H9 (cell line): ENCODE measurements around the gene DKKL1. TPM values are rescaled to one million over a fixed set of nuclear protein-coding genes. Genes with fewer than 3 reads are reported as not detected.
A peak's percentile ranks its signal among the peaks of the same experiment; 100 is the strongest.

Source experiments
- DNase-seq: peaks from one replicate; pipeline ENCODE4 v3.0.0-alpha.2; 2017
- H2AFZ ChIP-seq: one replicate; pipeline ENCODE4 v1.6.1; 2013; ENCODE audit warnings: mild to moderate bottlenecking, low read length, control low read depth, moderate library complexity
- H2AK5ac ChIP-seq: 2 replicates; pipeline ENCODE4 v1.6.1; 2013; ENCODE audit warnings: low read length, control low read depth, mixed read lengths; ENCODE audit not compliant: insufficient read length
- H2BK120ac ChIP-seq: one replicate; pipeline ENCODE4 v1.6.1; 2013; ENCODE audit warnings: low read depth, mild to moderate bottlenecking, low read length, control low read depth, inconsistent platforms; ENCODE audit not compliant: poor library complexity, severe bottlenecking
- H2BK12ac ChIP-seq: 2 replicates; pipeline ENCODE4 v1.6.1; 2013; ENCODE audit warnings: low read length, control low read depth, mixed read lengths, low read depth; ENCODE audit not compliant: insufficient read length
- H2BK15ac ChIP-seq: 2 replicates; pipeline ENCODE4 v1.6.1; 2013; ENCODE audit warnings: low read depth, low read length, control low read depth
- H2BK20ac ChIP-seq: one replicate; pipeline ENCODE4 v1.6.1; 2013; ENCODE audit warnings: low read depth, mild to moderate bottlenecking, low read length, control low read depth, inconsistent platforms; ENCODE audit not compliant: poor library complexity, severe bottlenecking
- H2BK5ac ChIP-seq: 2 replicates; pipeline ENCODE4 v1.6.1; 2013; ENCODE audit warnings: low read length, control low read depth, mixed read lengths; ENCODE audit not compliant: insufficient read length
- H3K14ac ChIP-seq: 2 replicates; pipeline ENCODE4 v1.6.1; 2013; ENCODE audit warnings: low read length, control low read depth; ENCODE audit not compliant: insufficient read depth
- H3K18ac ChIP-seq: 2 replicates; pipeline ENCODE4 v1.6.1; 2013; ENCODE audit warnings: low read depth, mild to moderate bottlenecking, mixed read lengths, low read length, control low read depth; ENCODE audit not compliant: insufficient read length
- H3K23ac ChIP-seq: 2 replicates; pipeline ENCODE4 v1.6.1; 2013; ENCODE audit warnings: low read length, control low read depth, mixed read lengths, low read depth; ENCODE audit not compliant: insufficient read length
- H3K23me2 ChIP-seq: 2 replicates; pipeline ENCODE4 v1.6.1; 2013; ENCODE audit warnings: low read depth, mild to moderate bottlenecking, mixed read lengths, low read length, control low read depth; ENCODE audit not compliant: insufficient read length, poor library complexity, severe bottlenecking
- H3K27ac ChIP-seq: 2 replicates; pipeline ENCODE4 v1.5.1; 2013; ENCODE audit warnings: low read length, control low read depth, mixed read lengths, low read depth; ENCODE audit not compliant: insufficient read length
- H3K27me3 ChIP-seq: 2 replicates; pipeline ENCODE4 v1.6.1; 2013; ENCODE audit warnings: low read length, control low read depth, inconsistent platforms; ENCODE audit not compliant: insufficient read depth
- H3K4ac ChIP-seq: 2 replicates; pipeline ENCODE4 v1.6.1; 2013; ENCODE audit warnings: low read depth, mild to moderate bottlenecking, control low read depth, inconsistent platforms, low read length, moderate library complexity
- H3K4me1 ChIP-seq: 2 replicates; pipeline ENCODE4 v1.6.1; 2013; ENCODE audit warnings: low read length, control low read depth, inconsistent platforms; ENCODE audit not compliant: insufficient read depth
- H3K4me2 ChIP-seq: 2 replicates; pipeline ENCODE4 v1.6.1; 2013; ENCODE audit warnings: low read length, control low read depth, mixed read lengths; ENCODE audit not compliant: insufficient read length, insufficient read depth
- H3K56ac ChIP-seq: 2 replicates; pipeline ENCODE4 v1.6.1; 2013; ENCODE audit warnings: low read depth, mild to moderate bottlenecking, mixed read lengths, low read length, control low read depth; ENCODE audit not compliant: insufficient read length
- H3K79me1 ChIP-seq: 2 replicates; pipeline ENCODE4 v1.6.1; 2013; ENCODE audit warnings: low read depth, mild to moderate bottlenecking, moderate library complexity, low read length, control low read depth, inconsistent platforms; ENCODE audit not compliant: insufficient read depth, poor library complexity, severe bottlenecking
- H3K79me2 ChIP-seq: 2 replicates; pipeline ENCODE4 v1.6.1; 2013; ENCODE audit warnings: low read length, control low read depth, inconsistent platforms; ENCODE audit not compliant: insufficient read depth
- H3K9ac ChIP-seq: 2 replicates; pipeline ENCODE4 v1.6.1; 2013; ENCODE audit warnings: low read length, control low read depth, mixed read lengths; ENCODE audit not compliant: insufficient read length; ENCODE audit errors: extremely low read depth
- H3K9me3 ChIP-seq: one replicate; pipeline ENCODE4 v1.6.1; 2013; ENCODE audit warnings: low read depth, low read length, inconsistent platforms; ENCODE audit not compliant: control insufficient read depth
- H3T11ph ChIP-seq: one replicate; pipeline ENCODE4 v1.6.1; 2013; ENCODE audit warnings: mild to moderate bottlenecking, low read length, control low read depth, inconsistent platforms
- H4K20me1 ChIP-seq: one replicate; pipeline ENCODE4 v1.6.1; 2013; ENCODE audit not compliant: control insufficient read depth, insufficient read length, insufficient read depth
- H4K5ac ChIP-seq: 2 replicates; pipeline ENCODE4 v1.6.1; 2013; ENCODE audit warnings: low read depth, mild to moderate bottlenecking, mixed read lengths, low read length, control low read depth; ENCODE audit not compliant: insufficient read length
- H4K8ac ChIP-seq: replicated peaks from 2 replicates; pipeline ENCODE4 v1.6.1; 2013; ENCODE audit warnings: low read length, control low read depth, mixed read lengths, low read depth; ENCODE audit not compliant: insufficient read length
- H4K91ac ChIP-seq: 2 replicates; pipeline ENCODE4 v1.6.1; 2013; ENCODE audit warnings: low read depth, mild to moderate bottlenecking, moderate library complexity, mixed read lengths, low read length, control low read depth; ENCODE audit not compliant: insufficient read length
- H3K27ac Mint-ChIP-seq, 3 experiments: 2 replicates in 2 of 3; 3 replicates in 1 of 3; pipeline ENCODE4 v1.8.0; 2020 to 2021; ENCODE audit warnings: mixed read lengths in 3 of 3, mild to moderate bottlenecking in 1 of 3, moderate library complexity in 1 of 3
- H3K27me3 Mint-ChIP-seq: 2 replicates; pipeline ENCODE4 v1.8.0; 2021; ENCODE audit warnings: low read depth, mild to moderate bottlenecking, moderate library complexity, mixed read lengths
- H3K36me3 Mint-ChIP-seq, 3 experiments: 2 replicates in 2 of 3; 3 replicates in 1 of 3; pipeline ENCODE4 v1.8.0; 2020 to 2021; ENCODE audit warnings: low read depth in 3 of 3, mixed read lengths in 3 of 3; ENCODE audit not compliant: insufficient read depth in 1 of 3
- H3K4me1 Mint-ChIP-seq, 2 experiments: 2 replicates each; pipeline ENCODE4 v1.8.0; 2020; ENCODE audit warnings: mixed read lengths in 2 of 2
- H3K4me3 Mint-ChIP-seq, 2 experiments: 2 replicates in 1 of 2; 3 replicates in 1 of 2; pipeline ENCODE4 v1.8.0; 2020 to 2021; ENCODE audit warnings: mild to moderate bottlenecking in 2 of 2, mixed read lengths in 2 of 2, moderate library complexity in 1 of 2
- H3K9me3 Mint-ChIP-seq, 2 experiments: 2 replicates in 1 of 2; 3 replicates in 1 of 2; pipeline ENCODE4 v1.8.0; 2020; ENCODE audit warnings: mild to moderate bottlenecking in 2 of 2, mixed read lengths in 2 of 2, moderate library complexity in 1 of 2
- CTCF ChIP-seq: fragments of 200-600 bp; sonication (generic); conservative IDR thresholded peaks from 3 replicates; pipeline ENCODE4 v1.8.0; 2021; ENCODE audit warnings: antibody characterized with exemption, mild to moderate bottlenecking
- WGBS: extraction: QIAGEN DNeasy Blood & Tissue Kit; methylation state at CpG from one replicate; pipeline ENCODE4 v1.1.7; 2013; ENCODE audit warnings: missing lambda C conversion rate, low lambda C conversion rate, mixed read lengths; ENCODE audit not compliant: insufficient read length; ENCODE audit errors: extremely low coverage; 5-methylcytosine and 5-hydroxymethylcytosine counted together
- total RNA-seq: library from RNA; stranded (reverse); gene quantifications from 2 replicates; pipeline ENCODE4 v1.2.1, GENCODE V29; 2021

Gene DKKL1
- total RNA-seq, 1 experiment from 2014 or later = 3.5 TPM

- Mint-ChIP-seq H3K36me3 (peaks cover 72 to 89% (median 83%) of the 10 kb centered on the region in 3 experiments; a peak in 6 of 7 replicates), H3K9me3 (no peaks in the 10 kb centered on the region), H3K27ac (peak overlapping the region; percentile 30 to 52 (median 44); a peak in 4 of 7 replicates), H3K27me3 (no peaks in the 10 kb centered on the region), H3K4me3 (no peak overlapping the region), H3K4me1 (peaks cover 4 to 23% of the 10 kb centered on the region in 2 experiments)
- Histone ChIP-seq H3K56ac (no peak overlapping the region), H3K23me2 (no peaks in the 10 kb centered on the region), H3K4me1 (no peaks in the 10 kb centered on the region), H2AFZ (no peak overlapping the region), H3T11ph (no peak overlapping the region), H3K18ac (no peak overlapping the region), H3K23ac (no peak overlapping the region), H2BK20ac (no peak overlapping the region), H3K4ac (no peak overlapping the region), H4K8ac (no peak overlapping the region), H3K9ac (no peak overlapping the region), H3K27me3 (no peaks in the 10 kb centered on the region), H3K79me1 (peaks cover 6% of the 10 kb centered on the region), H2BK5ac (no peak overlapping the region), H4K91ac (no peak overlapping the region), H2BK15ac (no peak overlapping the region), H3K9me3 (no peaks in the 10 kb centered on the region), H3K4me2 (no peak overlapping the region), H3K27ac (no peak overlapping the region), H4K5ac (no peak overlapping the region), H3K14ac (no peak overlapping the region), H4K20me1 (no peaks in the 10 kb centered on the region), H2BK120ac (no peak overlapping the region), H3K79me2 (peaks cover 3% of the 10 kb centered on the region; the same call in 1 of the 2 replicates), H2BK12ac (no peak overlapping the region), H2AK5ac (no peak overlapping the region)
- no CpG with 5 or more reads among the region's 12 CpGs for WGBS
- DNase-seq = no peak
- no peak for TF ChIP-seq CTCF
Measured at GRCh38 chr19:49355909-49356353, 7.7 kb upstream of the DKKL1 start.
